DMS79 (cell line): ENCODE results near the gene BUD23.
"Not testable (repeated sequence)": the region's sequence is repeated elsewhere in the genome, so short reads cannot be mapped to it uniquely, and the experiment has no call there.

Experiments
- DNase-seq: peaks from one replicate; lab custom pipeline; 2025; lab: John Stamatoyannopoulos, UW

The BUD23 gene, protein sequence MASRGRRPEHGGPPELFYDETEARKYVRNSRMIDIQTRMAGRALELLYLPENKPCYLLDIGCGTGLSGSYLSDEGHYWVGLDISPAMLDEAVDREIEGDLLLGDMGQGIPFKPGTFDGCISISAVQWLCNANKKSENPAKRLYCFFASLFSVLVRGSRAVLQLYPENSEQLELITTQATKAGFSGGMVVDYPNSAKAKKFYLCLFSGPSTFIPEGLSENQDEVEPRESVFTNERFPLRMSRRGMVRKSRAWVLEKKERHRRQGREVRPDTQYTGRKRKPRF

DNA sequence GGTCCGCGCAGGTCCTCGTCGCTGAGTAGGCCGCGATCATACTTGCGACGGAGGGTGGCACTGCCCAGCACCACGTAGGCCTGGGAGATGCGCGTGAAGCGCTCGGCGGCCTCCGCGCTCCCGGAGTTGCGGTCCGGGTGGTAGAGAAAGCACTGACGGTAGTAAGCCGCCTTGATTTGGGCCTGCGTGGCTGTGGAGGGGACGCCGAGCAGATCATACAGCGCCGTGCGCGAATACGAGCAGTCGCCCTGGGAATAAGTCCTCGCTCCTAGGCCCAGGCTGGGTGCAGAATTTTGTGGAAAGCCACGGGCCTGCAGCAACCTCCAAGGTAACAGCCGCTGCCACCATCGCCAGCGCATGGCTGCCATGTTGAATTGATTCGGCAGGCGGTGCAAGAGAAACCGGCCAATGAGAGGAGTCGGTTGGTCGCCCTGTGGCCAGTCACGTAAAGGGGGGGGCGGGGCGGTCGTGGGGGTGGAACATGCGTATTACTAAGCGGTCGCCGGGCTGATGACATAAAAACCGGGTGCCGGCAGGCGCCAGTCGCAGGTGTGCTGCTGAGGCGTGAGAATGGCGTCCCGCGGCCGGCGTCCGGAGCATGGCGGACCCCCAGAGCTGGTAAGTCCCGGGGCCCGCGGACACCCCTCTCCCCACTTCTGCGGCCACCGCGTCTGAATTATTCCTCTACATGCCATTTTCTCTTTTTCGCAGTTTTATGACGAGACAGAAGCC is at the start of gene BUD23, which contains the start of gene DNAJC30:
TSS of gene BUD23 (plus strand) at position 542 of the 732 bp plus-strand sequence. CDS start at position 571, 29 bp downstream.
TSS of gene DNAJC30 (minus strand) at position 398 of the 732 bp plus-strand sequence. CDS start at position 368, 30 bp downstream.
- peak; percentile 97 for DNase-seq

DNA sequence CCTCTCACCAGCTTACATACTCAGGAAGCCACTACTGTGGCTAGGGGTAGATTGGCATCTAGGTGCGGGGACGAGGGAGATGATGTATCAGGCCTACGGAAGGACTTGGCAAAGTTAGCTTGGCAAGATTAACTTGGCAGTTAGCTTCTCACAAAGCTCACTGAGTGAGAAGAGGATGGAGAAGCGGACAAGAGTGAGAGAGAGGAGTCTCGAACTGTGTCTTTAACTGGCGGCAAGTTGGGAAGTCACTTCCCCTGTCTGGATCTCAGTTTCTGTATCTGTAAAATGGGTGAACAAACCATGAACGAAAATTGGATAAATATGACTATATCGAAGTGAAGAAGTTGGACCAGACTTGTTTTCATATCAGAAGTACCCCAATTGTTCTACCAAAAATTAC is 49.6 kb upstream of the BUD23 start:
- no peak for DNase-seq

DNA sequence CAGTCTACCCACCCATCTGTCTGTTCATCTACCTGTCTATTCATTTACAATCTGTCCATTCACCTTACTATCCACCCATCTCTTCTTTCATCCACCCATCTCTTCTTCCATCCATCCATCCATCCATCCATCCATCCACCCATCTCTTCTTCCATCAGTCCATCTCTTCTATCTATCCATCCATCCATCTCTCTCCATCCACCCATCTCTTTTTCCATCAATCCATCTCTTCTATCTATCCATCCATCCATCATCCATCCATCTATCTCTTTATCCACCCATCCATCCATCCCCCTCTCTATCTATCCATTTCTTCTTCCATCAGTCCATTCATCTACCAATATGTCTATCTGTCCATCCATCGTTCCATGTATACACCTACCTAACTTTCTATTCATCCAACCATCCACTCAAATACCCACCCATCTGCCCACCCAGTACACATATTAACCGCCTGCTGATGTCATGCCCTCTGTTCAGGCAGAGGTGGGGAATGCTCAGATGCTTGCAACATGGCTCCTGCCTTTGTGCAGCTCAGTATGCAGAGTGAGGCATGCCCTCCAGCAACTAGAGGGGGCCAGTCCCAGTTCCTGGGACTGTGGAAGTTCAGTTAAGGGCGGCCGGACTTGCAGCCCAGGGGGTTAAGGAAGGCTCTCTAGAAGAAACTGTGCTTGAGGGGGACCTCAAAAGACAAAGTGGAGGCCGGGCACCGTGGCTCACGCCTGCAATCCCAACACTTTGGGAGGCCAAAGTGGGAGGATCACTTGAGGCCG is 47.8 kb upstream of the BUD23 start:
- DNase-seq, result no peak

DNA sequence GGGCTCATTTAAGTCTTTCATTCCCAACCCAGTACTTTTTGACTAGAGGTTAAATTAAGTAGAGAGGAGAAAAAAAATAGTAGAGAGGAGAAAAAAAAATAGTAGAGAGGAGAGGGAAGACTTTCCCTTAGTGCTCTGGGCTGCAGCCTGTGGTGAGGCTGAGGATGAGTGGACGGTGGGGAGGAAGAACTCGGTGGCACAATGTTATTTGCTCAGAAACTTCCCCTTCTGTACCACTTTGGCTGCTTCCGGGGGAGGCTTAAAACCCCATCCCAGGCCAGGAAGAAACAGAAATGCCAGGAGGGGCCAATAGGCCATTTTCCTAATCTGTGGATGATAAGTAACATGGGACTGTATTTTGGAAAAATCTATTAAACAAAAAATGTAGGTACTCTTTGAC is 44.5 kb upstream of the BUD23 start:
- no peak for DNase-seq

DNA sequence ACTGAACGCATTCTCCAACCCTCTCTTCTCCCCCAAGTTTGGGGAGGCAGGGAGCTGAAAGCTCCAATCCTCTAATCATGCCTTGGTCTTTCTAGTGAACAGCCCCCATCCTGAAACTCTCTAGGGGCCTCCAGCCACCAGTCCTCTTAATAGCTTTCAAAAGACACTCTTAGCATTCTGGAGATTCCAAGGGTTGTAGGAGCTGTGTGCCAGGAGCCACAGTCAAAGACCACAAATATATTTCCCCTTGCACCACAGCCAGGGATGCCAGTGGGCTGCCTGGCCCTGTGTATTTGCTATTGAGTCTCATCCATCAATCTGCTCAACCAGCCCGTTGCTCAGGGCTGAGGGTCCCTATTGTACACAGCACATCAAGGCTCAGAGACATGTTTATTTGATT is 40.6 kb upstream of the BUD23 start:
- DNase-seq, result no peak

DNA sequence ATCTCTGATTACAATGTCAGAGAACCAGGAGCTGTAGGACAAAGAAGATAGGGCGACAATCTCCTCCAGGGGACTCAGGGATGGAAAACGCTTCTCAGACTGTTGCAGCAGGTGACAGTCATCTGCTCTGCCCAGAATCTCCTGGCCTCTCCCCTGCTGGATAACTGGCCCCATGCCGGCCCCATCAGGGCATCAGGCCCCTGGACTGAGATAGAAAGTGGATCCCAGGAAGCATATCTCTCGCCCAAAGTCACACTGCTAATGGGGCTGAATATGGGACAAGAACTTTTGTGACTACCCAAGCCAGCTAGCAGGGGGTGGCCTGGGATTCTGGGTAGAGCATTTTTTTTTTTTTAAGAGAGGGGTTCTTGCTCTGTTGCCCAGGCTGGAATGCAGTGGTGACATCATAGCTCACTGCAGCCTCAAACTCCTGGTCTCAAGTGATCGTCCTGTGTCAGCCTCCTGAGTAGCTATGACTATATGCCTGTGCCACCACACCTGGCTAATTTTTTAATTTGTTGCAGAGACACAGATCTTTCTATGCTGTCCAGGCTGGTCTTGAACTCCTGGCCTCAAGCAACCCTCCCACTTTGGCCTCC is 38.6 kb upstream of the BUD23 start:
- DNase-seq, result no peak

DNA sequence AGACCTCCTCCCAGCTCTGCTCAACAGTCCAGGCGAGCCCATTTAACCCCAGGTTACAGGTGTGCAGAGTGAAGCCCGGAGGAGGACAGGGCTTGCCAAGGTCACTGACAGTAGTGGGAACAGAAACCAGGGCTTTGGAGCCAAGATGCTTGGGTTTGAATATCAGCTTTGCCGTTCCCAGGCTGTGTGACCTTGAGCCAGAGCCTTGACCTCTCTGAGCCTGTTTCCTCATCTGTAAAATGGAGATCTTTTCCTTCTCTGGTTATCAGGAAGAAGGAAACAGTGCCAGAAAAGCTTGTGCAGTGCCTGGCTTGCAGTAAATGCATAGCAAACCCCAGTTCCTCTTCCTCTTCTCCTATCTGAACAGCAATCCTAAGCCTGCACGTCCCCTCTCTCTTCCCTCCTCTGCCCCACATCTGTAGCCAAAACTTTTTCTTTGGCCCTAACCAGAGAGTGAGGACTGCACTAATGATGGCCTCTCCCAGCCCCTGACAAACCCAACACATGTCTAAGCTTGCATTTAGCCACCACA is 37.7 kb upstream of the BUD23 start:
- no peak for DNase-seq

DNA sequence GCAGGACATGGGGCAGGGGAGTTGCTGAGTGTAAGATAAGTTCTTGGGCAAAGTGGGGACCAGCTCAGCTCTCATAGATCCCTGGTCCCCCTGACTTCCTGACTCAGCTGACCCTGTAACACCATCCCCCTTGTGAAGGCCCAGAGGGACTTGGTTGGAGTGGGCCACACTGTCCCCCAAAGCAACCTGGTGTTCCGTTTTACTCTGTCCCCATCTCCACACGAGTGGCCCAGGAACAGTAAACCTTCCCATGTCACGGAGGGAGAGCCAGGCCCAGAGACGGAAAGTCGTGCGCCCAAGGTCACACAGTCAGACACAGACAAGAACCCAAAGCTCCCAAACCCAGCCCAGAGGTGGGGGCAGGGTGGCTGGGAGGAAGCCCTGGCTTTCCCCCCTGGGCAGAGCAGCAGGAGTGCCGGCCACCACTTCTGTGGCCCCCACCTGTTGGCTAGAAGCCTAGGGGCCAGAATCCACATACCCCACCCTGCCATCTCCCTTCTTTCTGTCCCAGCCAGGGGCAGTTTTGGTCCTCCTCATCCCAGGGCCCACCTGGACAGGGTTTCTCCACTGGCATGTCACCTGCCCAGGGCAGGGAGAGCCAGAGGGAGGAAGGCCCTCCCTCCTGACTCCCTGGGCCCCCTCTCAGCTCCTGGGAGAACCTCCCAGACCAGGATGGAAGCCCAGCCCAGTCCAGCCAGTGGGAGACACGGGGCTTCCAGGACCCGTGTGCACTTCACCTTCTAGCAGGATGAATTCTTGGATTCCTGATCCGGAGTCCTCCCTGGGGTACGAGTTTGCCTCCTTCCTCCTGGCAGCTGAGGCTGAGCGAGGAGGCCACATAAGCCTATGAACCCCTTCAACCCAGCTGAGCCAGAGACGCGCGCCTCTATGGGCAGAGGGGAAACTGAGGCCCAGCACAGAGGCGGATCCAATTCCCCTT is 36.3 kb upstream of the BUD23 start:
- no peak for DNase-seq

DNA sequence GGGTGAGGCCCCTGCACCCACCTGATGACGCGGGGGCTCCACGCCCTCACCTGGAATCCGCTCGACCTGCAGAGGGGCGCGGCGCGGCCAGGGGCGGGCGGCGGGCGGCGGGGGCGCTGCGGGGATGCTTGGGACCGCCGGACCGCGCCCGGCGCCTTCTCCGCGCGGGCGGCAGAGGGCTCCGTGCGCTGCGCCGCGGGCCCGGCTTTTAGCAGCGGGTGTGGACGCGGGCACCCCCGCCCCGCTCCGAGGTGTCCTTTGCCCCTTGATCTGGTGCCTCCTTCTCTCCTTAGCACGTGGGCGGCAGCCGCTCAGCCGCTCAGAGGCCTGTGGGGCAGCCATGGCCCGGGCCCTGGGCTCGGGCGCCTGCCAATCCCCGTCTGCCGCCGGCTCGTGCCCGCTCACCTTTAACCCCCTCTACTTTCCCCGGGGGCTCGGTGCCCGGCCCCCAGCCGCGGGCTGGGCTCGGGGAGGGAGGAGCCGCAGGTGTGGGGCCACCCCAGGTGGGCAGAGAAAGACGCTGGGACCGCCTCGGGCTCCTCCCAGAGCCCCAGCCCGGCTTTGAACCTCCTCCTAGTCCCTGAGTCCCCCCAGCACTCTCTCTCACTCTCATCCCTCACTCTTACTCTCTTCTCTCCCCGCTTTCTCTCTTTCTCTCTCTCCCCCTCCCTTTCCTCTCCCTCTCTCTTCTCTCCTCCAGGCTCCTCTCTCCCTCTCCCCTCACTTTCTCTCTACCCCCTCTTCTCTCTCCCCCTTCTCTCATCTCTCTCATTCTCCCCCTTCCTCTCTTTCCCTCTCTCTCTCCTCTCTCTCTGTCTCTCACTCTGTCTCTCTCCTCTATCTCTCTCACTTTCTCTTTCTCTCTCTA is 35.4 kb upstream of the BUD23 start:
- no peak for DNase-seq

DNA sequence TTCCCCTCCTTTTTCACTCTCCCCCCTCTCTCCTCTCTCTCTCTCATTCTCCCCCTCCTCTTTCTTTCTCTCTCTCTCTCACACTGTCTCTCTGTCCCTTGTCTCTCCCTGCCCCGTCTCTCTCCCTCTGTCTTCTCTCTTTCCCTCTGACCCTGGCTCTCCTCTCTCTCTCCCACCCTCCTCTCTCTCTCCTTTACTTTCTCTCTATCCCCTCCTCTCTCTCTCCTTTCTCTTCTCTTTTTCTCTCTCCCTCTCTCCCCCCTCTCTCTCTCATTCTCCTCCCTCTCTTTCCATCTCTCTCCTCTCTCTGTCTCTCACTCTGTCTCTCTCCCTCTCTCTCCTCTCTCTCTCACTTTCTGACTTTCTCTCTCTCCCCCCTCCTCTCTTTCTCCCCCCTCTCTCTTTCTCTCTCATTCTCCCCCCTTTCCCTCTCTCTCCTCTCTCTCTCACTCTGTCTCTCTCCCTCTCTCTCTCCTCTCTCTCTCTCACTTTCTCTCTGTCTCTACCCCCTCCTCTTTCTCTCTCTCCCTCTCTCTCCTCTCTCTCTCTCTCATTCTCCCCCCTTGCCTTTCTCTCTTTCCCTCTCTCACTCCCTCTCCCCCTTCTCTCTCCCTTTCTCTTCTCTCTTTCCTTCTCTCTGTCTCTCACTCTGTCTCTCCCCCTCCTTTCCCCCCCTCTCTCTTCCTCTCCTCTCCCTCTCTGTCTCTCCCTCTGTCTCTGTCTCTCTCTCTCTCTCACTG is 34.6 kb upstream of the BUD23 start:
- no peak for DNase-seq

DNA sequence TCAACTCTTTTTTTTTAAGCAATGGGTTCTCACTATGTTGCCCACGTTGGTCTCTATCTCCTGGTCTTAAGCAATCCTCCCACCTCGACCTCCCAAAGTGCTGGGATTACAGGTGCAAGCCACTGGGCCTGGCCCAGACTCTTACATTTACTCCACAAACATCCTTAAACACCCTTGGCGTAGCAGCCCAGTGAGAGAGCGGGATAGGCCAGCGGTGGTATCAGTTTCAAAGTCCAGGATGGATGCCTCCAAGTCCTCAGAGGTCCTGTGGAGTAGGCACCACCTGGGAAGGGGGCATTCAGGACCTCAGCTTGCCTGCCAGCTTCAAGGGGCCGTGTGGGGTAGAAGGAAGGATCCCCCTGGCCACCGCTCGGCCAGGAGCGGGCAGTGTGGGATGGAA is 33.8 kb upstream of the BUD23 start:
- DNase-seq, result no peak

DNA sequence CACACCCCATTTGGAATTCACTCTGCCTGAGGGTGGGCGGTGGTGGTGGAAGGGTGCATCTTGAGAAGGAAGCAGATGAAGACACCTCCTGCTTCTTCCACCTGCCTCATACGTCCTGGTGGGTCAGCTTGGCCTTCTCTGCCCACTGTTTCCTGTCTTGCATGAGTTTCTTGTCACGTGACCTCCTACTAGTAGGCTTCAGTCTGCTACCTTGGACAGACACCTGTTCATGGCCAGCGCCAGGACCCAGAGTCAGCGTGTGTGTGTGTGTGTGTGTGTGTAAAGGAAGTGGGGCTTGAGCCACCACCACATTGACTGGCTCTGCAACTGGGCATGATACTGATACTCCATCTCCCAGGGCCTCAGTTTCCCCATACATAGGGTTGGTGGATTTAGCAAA is 32.9 kb upstream of the BUD23 start:
- no peak for DNase-seq

DNA sequence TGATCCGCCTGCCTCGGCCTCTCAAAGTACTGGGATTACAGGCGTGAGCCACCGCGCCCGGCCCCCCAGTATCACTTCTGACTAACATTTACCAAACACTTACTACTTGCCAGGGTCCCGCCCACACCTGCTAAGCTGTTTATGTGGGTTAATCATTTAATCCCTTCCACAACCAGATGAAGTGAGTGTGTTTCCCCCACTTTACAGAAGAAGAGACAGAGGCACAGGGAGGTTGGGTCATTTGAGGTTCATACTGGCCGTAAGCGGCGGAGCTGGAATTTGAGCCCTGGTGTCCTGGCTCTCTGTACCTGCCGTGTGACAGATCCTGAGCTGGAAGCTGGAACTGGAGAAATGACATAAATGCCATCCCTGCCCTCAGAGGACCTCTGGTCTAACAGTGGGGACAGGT is 30.9 kb upstream of the BUD23 start:
- no peak for DNase-seq

DNA sequence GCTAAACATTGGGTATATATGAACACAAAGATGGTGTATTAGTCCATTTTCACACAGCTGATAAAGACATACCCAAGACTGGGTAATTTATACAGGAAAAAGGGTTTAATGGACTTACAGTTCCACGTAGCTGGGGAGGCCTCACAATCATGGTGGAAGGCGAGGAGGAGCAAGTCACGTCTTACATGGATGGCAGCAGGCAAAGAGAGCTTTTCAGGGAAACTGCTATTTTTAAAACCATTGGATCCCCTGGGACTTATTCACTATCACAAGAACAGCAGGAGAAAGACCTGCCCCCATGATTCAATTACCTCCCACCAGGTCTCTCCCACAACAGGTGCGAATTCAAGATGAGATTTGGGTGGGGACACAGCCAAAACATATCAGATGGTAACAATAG is 28.1 kb upstream of the BUD23 start:
- DNase-seq, result not testable (repeated sequence)

DNA sequence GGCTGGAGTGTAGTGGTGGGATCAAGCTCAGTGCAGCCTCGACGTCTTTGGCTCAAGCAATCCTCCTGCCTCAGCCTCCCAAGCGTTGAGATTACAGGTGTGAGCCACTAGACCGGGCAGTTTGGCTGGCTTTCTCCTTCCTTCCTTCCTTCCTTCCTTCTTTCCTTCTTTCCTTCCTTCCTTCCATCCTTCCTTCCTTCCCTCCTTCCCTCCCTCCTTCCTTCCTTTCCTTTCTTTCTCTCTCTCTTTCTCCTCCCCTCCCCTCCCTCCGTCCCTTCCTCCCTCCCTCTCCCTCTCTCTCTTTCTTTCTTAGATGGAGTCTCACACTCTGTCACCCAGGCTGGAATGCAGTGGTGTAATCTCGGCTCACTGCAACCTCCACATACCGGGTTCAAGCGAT is 23.4 kb upstream of the BUD23 start:
- DNase-seq, result no peak

DNA sequence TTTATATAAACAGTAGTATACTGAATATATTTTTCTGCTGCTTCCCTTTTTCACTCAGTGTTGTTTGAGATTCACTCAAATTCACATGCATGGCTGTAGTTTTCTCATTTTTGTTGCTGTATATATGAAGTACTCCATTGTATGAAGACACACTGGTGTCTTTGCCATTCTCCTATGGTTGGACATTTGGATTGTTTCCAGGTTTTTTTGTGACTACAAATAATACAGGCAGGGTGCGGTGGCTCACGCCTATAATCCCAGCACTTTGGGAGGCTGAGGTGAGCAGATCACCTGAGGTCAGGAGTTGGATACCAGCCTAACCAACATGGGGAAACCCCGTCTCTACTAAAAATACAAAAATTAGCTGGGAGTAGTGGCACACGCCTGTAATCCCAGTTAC is 22.8 kb upstream of the BUD23 start:
- not testable (repeated sequence) for DNase-seq

DNA sequence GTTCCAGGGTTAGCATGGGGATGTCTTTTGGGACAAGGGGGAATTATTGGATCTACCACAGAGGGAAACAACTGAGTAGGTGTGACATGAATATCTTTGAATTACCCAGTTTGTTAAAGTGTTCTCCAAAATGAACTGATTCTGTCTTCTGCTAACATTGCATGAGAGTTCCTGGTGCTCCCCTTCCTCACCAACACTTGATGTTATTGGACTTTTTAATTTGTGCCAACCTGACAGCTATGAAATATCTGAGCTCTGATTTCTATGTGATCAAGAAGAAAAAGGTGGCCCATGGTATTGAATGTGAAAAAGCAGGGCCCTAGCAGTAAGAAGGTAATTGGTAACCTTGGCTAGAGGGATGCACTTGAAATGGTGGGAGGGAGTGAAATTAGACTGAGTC is 20.4 kb upstream of the BUD23 start:
- no peak for DNase-seq

DNA sequence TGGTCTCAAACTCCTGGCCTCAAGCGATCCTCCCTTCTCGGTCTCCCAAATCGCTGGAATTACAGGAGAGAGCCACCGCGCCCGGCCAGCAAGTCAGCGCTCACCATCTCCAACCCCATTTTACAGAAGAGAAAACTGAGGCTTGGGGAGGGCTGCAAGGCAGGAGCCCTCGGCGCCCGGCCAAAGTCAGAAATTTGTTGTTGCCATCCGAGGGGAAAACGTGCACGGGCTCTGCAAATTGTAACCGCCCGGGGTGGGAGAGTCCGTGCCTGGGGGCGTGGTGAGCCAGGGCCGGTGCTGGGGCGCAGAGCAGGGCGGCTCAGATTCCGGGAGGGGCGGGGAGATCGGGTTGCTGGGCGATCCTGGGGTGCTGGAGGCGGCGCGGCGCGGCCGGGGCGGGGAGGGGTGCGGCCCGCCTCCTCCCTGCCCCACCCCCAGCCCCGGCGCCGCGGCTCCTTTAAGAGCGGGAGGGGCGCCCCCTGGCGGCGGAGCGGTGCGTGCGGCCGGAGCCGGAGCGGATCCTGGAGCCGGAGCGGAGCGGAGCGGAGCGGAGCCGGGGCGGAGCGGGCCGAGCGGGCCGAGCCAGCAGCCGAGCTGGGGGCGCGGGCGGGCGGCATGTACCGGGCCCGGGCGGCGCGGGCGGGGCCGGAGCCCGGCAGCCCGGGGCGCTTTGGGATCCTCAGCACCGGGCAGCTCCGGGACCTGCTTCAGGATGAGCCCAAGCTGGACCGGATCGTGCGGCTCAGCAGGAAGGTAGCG is 15.9 kb upstream of the BUD23 start, which contains the start of gene VPS37D:
TSS of gene VPS37D (plus strand) at position 488 of the 759 bp plus-strand sequence. CDS start at position 616, 128 bp downstream.
- peak; percentile 54 for DNase-seq
